Thyroid gland (tissue), 4 donors: ENCODE data around the gene CACNA1G.

Experiments used
- CTCF ChIP-seq, 6 experiments: fragments of 200-600 bp in 3 of 6; fragments of 450-650 bp in 3 of 6; sonication (generic) in 3 of 6; IDR thresholded peaks; one replicate each; pipeline ENCODE4 v1.5.1; 2016 to 2019; ENCODE audit warnings: antibody characterized with exemption in 6 of 6, mild to moderate bottlenecking in 2 of 6, inconsistent platforms in 1 of 6, moderate library complexity in 1 of 6
- POLR2A ChIP-seq, 2 donors: fragments of 450-650 bp; IDR thresholded peaks; one replicate each; pipeline ENCODE4 v1.6.1; 2017; ENCODE audit warnings: antibody characterized with exemption in 2 of 2, mild to moderate bottlenecking in 2 of 2, moderate library complexity in 1 of 2

DNA sequence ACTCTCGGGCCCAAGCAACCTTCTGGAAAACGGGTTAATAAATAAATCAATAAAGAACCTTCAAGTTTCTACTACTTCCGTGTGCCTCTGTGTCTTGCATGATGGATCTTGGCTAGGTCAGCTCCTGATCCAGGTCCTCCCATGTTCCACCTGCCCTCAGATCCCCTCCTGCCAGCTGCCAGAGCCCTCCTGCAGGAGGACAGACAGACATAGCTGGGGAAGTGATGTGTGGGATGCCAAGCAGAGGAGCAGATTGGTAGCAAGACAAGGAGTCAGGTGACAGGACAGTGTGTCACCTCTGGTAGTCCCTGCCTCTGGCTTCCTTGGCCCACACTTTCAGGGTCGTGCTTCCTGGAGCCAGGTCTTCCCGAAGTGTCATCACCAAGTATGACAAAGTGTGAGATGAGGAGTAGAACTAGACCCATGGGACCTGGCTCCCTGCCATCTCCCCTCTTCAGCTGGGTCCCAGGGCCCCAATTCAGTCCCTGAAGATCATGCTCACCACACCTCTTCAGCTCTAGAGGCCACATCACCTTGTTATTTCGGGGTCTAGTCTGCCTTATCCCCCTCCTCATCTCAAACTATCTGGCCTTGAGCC lies 29.0 kb upstream of the CACNA1G start:
- TF ChIP-seq POLR2A (IDR thresholded peaks at IDR 0.05) = no peak
- TF ChIP-seq CTCF (IDR thresholded peaks at IDR 0.05) = no peak
